HT-29 (cell line): ENCODE measurements around the gene PRKCA. TPM values are rescaled to one million over a fixed set of nuclear protein-coding genes. Genes with fewer than 3 reads are reported as not detected.
"Not testable (repeated sequence)": the region's sequence is repeated elsewhere in the genome, so short reads cannot be mapped to it uniquely, and the experiment has no call there.

ENCODE experiments used
- DNase-seq: peaks from one replicate; pipeline ENCODE4 v3.0.0-alpha.2; 2015; ENCODE audit warnings: low spot score
- total RNA-seq: library from RNA; depleted of rRNA; stranded (reverse); fragments of >200 nt; shearing (Covaris generic); gene quantifications from 2 replicates; pipeline ENCODE4 v1.2.3, GENCODE V29; 2014

Gene PRKCA
- total RNA-seq, 1 experiment from 2014 or later: 7.1 TPM

- DNase-seq: not testable (repeated sequence)
Measured at GRCh38 chr17:66324381-66325004, 22.1 kb downstream of the PRKCA start.

GRCh38 chr17:66326476-66327047 lies 24.1 kb downstream of the PRKCA start:
- no peak for DNase-seq

GRCh38 chr17:66330646-66331037 lies 28.2 kb downstream of the PRKCA start:
- DNase-seq: no peak

GRCh38 chr17:66331038-66331816 lies 28.8 kb downstream of the PRKCA start:
- no peak for DNase-seq

GRCh38 chr17:66335797-66336196 lies 33.4 kb downstream of the PRKCA start:
- no peak for DNase-seq

GRCh38 chr17:66337268-66337667 lies 34.9 kb downstream of the PRKCA start:
- no peak for DNase-seq

- no peak for DNase-seq
Measured at GRCh38 chr17:66337866-66338485, 35.6 kb downstream of the PRKCA start.

- DNase-seq: no peak
Measured at GRCh38 chr17:66338937-66339336, 36.5 kb downstream of the PRKCA start.

- DNase-seq: no peak
Measured at GRCh38 chr17:66339561-66339960, 37.1 kb downstream of the PRKCA start.

GRCh38 chr17:66340720-66341119 lies 38.3 kb downstream of the PRKCA start:
- DNase-seq: no peak

- no peak for DNase-seq
Measured at GRCh38 chr17:66341462-66341861, 39.0 kb downstream of the PRKCA start.

- DNase-seq: not testable (repeated sequence)
Measured at GRCh38 chr17:66342263-66342662, 39.9 kb downstream of the PRKCA start.

- no peak for DNase-seq
Measured at GRCh38 chr17:66343531-66344078, 41.2 kb downstream of the PRKCA start.

GRCh38 chr17:66344473-66344872 lies 42.1 kb downstream of the PRKCA start:
- DNase-seq: no peak

- no peak for DNase-seq
Measured at GRCh38 chr17:66345264-66345663, 42.9 kb downstream of the PRKCA start.

- not testable (repeated sequence) for DNase-seq
Measured at GRCh38 chr17:66345949-66346638, 43.7 kb downstream of the PRKCA start.

GRCh38 chr17:66347661-66348514 lies 45.5 kb downstream of the PRKCA start:
- DNase-seq: peak; percentile 42

GRCh38 chr17:66348584-66349165 lies 46.3 kb downstream of the PRKCA start:
- DNase-seq: peak; percentile 82

GRCh38 chr17:66349521-66350254 lies 47.3 kb downstream of the PRKCA start:
- no peak for DNase-seq
